GM21576 (cell line): ENCODE measurements around the gene TMEM161B.
"Not testable (repeated sequence)": the region's sequence is repeated elsewhere in the genome, so short reads cannot be mapped to it uniquely, and the experiment has no call there.

Experiments used
- ATAC-seq: cut with Tn5 transposase; IDR thresholded peaks from one replicate; pipeline ENCODE4 v1.9.1; 2021; ENCODE audit warnings: mild to moderate bottlenecking, moderate library complexity; ENCODE audit not compliant: unreplicated experiment

TMEM161B gene

DNA sequence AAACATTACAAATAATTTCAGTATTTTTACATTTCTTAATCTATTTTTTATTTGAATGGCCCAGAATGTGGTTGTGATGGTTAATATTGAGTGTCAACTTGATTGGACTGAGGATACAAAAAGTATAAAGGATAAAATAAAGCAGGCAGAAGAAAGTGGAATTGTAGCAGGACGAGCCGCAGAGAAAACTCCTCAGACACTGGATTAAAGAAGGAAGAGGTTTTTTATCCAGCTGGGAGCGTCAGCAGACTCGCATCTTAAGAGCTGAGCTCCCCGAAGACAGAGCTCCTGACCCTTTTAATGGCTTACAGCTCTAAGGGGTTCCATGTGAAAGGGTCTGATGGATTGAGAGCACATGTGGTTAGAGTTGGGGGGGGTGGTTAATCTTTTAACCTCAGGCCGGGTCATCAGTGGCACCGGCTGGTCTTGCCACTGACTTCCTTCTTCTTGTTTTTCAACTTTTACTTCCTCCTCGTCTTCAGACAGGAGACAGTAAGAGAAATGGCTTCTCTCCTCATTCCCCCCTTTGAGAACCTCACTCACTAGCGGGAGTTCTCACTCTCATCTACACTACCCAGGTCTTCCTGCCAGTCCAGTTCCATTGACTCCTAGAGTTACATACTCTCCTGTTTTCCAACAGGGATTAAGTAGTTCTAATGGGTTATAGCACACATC lies 80.0 kb downstream of the TMEM161B start:
- no peak for ATAC-seq

GRCh38 chr5:88183255-88183654 lies 85.4 kb downstream of the TMEM161B start:
- no peak for ATAC-seq

DNA sequence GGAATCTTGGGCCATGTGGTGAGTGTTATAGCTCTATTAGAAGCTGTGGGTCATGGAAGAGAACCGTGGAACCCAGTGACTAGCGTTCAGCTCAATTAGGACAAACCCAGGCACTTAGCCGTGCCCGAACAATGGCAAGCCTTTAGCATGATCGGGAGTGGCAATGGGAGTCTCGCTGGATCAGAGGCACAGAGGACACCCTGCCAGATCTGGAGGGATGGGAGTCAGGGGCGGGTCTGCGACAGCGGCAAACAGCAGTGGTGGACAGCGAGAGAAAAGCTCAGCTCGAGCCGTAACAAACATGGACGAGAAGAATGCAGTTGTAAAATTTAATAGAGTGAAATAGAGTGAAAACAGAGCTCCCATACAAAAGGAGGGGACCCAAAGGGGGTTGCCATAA lies 91.2 kb downstream of the TMEM161B start:
- not testable (repeated sequence) for ATAC-seq

DNA sequence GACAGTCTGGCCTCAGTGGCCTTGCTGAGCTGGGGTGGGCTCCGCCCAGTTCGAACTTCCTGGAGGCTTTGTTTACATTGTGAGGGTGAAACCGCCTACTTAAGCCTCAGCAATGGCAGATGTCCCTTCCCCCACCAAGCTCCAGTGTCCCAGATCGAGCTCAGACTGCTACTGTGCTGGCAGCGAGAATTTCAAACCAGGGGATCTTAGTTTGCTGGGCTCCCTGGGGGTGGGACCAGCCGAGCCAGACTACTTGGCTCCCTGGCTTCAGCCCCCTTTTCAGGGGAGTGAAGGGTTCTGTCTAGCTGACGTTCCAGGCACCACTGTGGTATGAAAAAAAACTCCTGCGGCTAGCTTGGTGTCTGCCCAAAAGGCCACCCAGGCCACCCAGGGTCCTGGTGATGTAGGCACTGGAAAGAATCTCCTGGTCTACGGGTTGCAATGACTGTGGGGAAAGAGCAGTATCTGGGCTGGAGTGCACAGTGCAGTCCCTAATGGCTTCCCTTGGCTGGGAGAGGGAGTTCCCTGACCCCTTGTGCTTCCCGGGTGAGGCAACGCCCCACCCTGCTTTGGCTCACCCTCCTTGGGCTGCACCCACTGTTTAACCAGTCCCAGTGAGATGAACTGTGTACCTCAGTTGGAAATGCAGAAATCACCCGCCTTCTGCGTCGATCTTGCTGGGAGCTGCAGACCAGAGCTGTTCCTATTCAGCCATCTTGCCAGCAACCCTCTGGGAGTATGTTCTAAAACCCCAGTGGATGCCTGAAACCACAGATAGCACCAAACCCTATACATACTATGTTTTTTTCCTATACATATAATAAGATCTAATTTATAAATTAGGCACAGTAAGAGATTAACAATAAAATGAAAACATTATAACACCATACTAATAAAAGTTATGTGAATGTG lies 95.5 kb downstream of the TMEM161B start:
- ATAC-seq: no peak

DNA sequence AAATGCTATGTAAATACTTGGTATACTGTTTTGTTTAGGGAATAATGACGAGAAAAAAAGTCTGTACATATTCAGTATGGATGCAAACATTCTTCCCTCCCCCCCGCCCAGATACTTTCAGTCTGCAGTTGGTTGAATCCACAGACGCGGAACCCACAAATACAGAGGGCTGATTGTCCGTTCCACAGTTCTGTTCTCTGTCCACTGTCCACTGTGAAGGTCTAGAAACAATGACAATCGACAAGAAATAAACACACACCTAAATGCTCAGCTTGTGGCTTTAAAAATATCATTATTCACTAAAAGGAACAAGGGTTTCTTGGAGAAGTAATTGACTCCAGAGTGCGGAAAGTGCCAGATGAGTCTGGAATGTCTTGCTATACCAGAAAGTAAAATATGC lies 109.1 kb downstream of the TMEM161B start:
- no peak for ATAC-seq

GRCh38 chr5:88158056-88158455 lies 110.6 kb downstream of the TMEM161B start:
- no peak for ATAC-seq

DNA sequence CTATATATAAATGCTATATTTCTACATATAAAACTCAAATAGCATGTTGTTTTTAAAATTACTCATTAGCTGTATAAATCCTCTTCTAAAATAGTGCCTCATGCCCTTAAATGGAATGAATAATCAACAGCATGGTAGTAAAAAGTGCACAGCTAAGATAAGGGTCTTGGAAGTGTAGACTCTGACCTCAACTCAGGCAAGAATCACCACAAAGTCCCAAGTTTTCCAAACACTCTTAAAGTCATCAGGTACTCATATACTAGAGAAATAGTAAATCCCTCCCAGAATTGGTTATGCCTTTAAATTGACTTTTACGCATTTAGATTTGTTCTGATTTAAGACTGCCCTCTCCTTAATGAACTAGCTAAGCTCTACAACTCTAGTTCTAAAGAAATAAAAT lies 113.8 kb downstream of the TMEM161B start:
- no peak for ATAC-seq

GRCh38 chr5:88150747-88151146 lies 117.9 kb downstream of the TMEM161B start:
- no peak for ATAC-seq

DNA sequence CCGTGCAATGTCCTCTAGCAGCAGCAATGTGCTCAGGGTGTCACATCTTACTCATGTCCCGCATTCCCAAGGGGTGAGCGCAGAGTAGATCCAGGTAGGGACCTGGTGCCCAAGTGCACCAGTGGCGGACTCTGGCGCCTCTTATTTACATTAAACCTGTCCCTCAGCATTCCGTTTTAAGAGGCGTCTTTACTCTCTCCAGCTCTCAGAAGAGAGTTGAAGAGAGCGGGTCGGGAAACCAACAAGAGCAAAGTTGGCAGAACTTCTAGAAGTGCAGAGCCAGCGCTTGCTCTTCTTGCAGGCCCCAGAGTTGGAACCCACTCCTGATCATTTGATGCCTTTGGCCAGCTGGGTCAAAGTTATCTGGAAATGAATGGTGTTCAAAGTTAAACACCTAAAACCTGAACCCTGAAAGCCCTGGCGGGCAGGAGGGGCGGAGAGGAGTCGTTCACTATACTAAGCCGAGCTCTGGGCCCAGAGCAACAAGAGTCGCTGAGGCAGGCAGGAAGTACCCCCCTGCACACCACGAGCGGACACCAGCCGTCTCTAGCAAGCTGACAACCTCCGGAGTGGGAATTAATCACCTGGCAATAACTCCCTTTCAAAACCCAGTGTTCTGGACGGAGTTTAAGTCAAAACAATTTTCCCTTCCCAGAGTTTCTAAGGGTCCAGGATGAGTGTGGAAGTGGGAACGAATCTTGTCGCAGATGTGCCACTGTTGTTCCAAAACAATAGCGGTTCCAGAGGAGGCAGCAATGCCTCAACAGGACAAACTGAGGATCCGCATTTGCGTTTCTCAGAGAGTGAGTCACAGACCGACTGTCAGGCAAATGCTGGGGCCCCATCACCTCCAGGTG lies 122.8 kb downstream of the TMEM161B start:
- no peak for ATAC-seq

- no peak for ATAC-seq
Observed at GRCh38 chr5:88145221-88145610, 123.4 kb downstream of the TMEM161B start.
